Measurements from ENCODE around the gene PLEKHM3. TPM values are rescaled to one million over a fixed set of nuclear protein-coding genes. Genes with fewer than 3 reads are reported as not detected.
A peak's percentile ranks its signal among the peaks of the same experiment; 100 is the strongest.

Gene PLEKHM3
- total RNA-seq, 1 experiment from 2014 or later: 6.5 TPM

GRCh38 chr2:207970826-207971180 lies 54.5 kb downstream of the PLEKHM3 start:
- H3K4me1 ChIP-seq (ENCODE audit: insufficient read depth, low read length, poor library complexity, severe bottlenecking): peaks cover 11% of the 10 kb centered on the region
- no TSS peak for BruUV-seq (replicated peaks)
- CTCF ChIA-PET: interaction anchor here (0.6 kb wide), 1 partner anchor 70 kb away, joined by 3 read pairs; no protein-coding TSS in a partner anchor
- no peaks in the 10 kb centered on the region for H3K36me3 ChIP-seq (ENCODE audit: insufficient read depth, low read length, poor library complexity, severe bottlenecking)
- H3K27ac ChIP-seq (ENCODE audit: low read depth, low read length, poor library complexity, severe bottlenecking): no peak overlapping the region
- intact Hi-C loops (cut with micrococcal nuclease; ENCODE audit: unreplicated experiment): loop anchor here (2.0 to 10.0 kb wide), 2 partner anchors 202 to 346 kb away; partner anchors contain the start of genes FZD5 and METTL21A
- POLR2A ChIA-PET (ENCODE audit: low non-redundant PET): no interaction called here
- H3K27me3 ChIP-seq (replicated peaks; ENCODE audit: insufficient read depth, low read depth, low read length, poor library complexity): no peaks in the 10 kb centered on the region
- no peak for DNase-seq (ENCODE audit: low spot score)
- no peaks in the 10 kb centered on the region for H3K9me3 ChIP-seq (ENCODE audit: low read depth, low read length, poor library complexity, severe bottlenecking)
- TF ChIP-seq, protein P1, sequence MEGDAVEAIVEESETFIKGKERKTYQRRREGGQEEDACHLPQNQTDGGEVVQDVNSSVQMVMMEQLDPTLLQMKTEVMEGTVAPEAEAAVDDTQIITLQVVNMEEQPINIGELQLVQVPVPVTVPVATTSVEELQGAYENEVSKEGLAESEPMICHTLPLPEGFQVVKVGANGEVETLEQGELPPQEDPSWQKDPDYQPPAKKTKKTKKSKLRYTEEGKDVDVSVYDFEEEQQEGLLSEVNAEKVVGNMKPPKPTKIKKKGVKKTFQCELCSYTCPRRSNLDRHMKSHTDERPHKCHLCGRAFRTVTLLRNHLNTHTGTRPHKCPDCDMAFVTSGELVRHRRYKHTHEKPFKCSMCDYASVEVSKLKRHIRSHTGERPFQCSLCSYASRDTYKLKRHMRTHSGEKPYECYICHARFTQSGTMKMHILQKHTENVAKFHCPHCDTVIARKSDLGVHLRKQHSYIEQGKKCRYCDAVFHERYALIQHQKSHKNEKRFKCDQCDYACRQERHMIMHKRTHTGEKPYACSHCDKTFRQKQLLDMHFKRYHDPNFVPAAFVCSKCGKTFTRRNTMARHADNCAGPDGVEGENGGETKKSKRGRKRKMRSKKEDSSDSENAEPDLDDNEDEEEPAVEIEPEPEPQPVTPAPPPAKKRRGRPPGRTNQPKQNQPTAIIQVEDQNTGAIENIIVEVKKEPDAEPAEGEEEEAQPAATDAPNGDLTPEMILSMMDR (conservative IDR thresholded peaks at IDR 0.05; ENCODE audit: low read depth, low read length): no peak
- TF ChIP-seq EZH2 (IDR thresholded peaks at IDR 0.05; ENCODE audit: borderline replicate concordance, low read depth, low read length, poor library complexity, severe bottlenecking): no peak
- H3K4me3 ChIP-seq (ENCODE audit: low read depth, low read length, poor library complexity, severe bottlenecking): no peak overlapping the region

GRCh38 chr2:207970147-207970825 lies 55.0 kb downstream of the PLEKHM3 start:
- no peak for TF ChIP-seq EZH2 (IDR thresholded peaks at IDR 0.05; ENCODE audit: borderline replicate concordance, low read depth, low read length, poor library complexity, severe bottlenecking)
- TF ChIP-seq, protein P1 (conservative IDR thresholded peaks at IDR 0.05; ENCODE audit: low read depth, low read length): no peak
- H3K27me3 ChIP-seq (replicated peaks; ENCODE audit: insufficient read depth, low read depth, low read length, poor library complexity): no peaks in the 10 kb centered on the region
- ChIA-PET CTCF (interaction anchor here (0.6 kb wide), 1 partner anchor 70 kb away, joined by 3 read pairs; no protein-coding TSS in a partner anchor), POLR2A (ENCODE audit: low non-redundant PET) (no interaction called here)
- peaks cover 11% of the 10 kb centered on the region for H3K4me1 ChIP-seq (ENCODE audit: insufficient read depth, low read length, poor library complexity, severe bottlenecking)
- peak; percentile 61 for DNase-seq (ENCODE audit: low spot score)
- H3K9me3 ChIP-seq (ENCODE audit: low read depth, low read length, poor library complexity, severe bottlenecking): no peaks in the 10 kb centered on the region
- no TSS peak for BruUV-seq (replicated peaks)
- no peak overlapping the region for H3K4me3 ChIP-seq (ENCODE audit: low read depth, low read length, poor library complexity, severe bottlenecking)
- no peak overlapping the region for H3K27ac ChIP-seq (ENCODE audit: low read depth, low read length, poor library complexity, severe bottlenecking)
- H3K36me3 ChIP-seq (ENCODE audit: insufficient read depth, low read length, poor library complexity, severe bottlenecking): no peaks in the 10 kb centered on the region
- intact Hi-C loops (cut with micrococcal nuclease; ENCODE audit: unreplicated experiment): loop anchor here (2.0 to 10.0 kb wide), 2 partner anchors 201 to 345 kb away; partner anchors contain the start of genes FZD5 and METTL21A

GRCh38 chr2:207969249-207969648 lies 56.1 kb downstream of the PLEKHM3 start:
- DNase-seq (ENCODE audit: low spot score): no peak
- Histone ChIP-seq H3K36me3 (ENCODE audit: insufficient read depth, low read length, poor library complexity, severe bottlenecking) (no peaks in the 10 kb centered on the region), H3K9me3 (ENCODE audit: low read depth, low read length, poor library complexity, severe bottlenecking) (no peaks in the 10 kb centered on the region), H3K27ac (ENCODE audit: low read depth, low read length, poor library complexity, severe bottlenecking) (no peak overlapping the region), H3K27me3 (replicated peaks; ENCODE audit: insufficient read depth, low read depth, low read length, poor library complexity) (no peaks in the 10 kb centered on the region), H3K4me3 (ENCODE audit: low read depth, low read length, poor library complexity, severe bottlenecking) (no peak overlapping the region), H3K4me1 (ENCODE audit: insufficient read depth, low read length, poor library complexity, severe bottlenecking) (peaks cover 11% of the 10 kb centered on the region)
- TF ChIP-seq, protein P1 (conservative IDR thresholded peaks at IDR 0.05; ENCODE audit: low read depth, low read length): no peak
- no peak for TF ChIP-seq EZH2 (IDR thresholded peaks at IDR 0.05; ENCODE audit: borderline replicate concordance, low read depth, low read length, poor library complexity, severe bottlenecking)
- ChIA-PET CTCF (no interaction called here), POLR2A (ENCODE audit: low non-redundant PET) (no interaction called here)
- intact Hi-C loops (cut with micrococcal nuclease; ENCODE audit: unreplicated experiment): no loop called here
- no TSS peak for BruUV-seq (replicated peaks)

Measured in A673 (cell line).